Inflammatory macrophage (primary cell): ENCODE data around the gene F8A1.
"Not testable (repeated sequence)": the region's sequence is repeated elsewhere in the genome, so short reads cannot be mapped to it uniquely, and the experiment has no call there.

Experiments
- DNase-seq, 2 donors: peaks; one replicate each; pipeline ENCODE4 v3.0.0-alpha.2; 2020 to 2022

F8A1 gene

DNA sequence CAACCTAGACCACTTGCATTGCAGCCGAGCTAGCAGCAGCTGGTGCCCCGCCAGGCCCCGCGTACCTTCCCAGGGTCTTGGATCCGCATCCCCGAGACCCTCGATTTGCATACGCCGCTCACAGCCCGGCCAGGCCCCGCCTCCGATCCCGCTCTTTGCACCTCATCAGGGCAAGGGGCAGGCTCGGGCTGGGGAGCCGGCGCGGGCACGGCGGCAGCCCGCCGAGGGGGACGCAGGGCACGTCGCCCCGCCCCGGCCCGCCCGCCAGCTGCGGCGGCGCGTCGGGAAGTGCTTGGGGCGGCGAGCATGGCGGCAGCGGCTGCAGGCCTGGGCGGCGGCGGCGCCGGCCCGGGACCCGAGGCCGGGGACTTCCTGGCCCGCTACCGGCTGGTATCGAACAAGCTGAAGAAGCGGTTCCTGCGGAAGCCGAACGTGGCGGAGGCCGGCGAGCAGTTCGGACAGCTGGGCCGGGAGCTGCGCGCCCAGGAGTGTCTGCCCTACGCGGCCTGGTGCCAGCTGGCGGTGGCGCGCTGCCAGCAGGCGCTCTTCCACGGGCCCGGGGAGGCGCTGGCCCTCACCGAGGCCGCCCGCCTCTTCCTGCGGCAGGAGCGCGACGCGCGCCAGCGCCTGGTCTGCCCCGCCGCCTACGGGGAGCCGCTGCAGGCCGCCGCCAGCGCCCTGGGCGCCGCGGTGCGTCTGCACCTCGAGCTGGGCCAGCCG, at the start of gene F8A1:
TSS of gene F8A1 (plus strand) at position 287 of the 720 bp plus-strand sequence. CDS start at position 307, 20 bp downstream.
- not testable (repeated sequence) for DNase-seq

DNA sequence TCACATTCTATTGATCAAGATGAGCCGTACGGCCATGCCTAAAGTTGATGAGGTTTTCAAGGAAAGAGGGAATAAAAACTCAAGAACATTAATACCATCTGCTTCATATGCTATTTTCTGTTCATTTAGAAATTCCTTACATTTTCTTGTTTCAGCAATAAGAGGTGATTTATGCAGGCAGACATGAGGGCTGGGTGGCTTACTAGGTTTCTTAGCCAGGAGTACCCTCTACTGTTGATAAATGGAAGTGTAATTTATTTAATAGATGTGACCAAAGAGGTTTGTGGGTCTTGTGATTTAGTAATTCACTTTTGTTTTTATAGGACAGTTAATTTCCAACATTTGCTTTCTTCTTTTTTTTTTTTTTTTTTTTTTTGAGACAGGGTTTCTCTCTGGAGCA, 45.3 kb upstream of the F8A1 start:
- DNase-seq = peak; percentile 42 to 62

DNA sequence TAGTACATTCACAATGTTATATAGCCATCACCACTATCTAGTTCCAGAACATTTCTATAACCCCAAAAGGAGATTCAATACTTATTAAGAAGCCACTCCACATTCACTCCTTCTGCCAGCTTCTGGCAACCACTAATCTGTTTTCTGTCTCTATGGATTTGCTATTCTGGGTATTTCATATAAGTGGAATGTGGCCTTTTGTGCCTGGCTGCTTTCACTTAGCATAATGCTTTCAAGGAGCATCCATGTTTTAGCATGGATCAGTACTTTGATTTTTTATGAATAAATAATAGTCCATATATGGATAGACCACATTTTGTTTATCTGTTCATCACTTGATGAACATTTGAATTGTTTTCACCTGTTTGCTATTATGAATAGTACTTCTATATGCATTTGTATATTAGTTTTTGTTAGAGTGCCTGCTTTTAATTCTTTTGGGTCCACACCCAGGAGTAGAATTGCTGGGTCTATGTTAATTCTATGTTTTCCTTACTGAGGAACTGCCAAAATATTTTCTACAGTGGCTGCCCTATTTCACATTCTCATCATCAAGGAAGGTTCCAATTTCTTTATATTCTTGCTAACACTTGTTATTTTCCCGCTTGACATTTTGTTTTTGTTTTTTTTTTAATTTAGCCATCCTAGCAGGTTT, 35.1 kb upstream of the F8A1 start:
- DNase-seq = no peak

DNA sequence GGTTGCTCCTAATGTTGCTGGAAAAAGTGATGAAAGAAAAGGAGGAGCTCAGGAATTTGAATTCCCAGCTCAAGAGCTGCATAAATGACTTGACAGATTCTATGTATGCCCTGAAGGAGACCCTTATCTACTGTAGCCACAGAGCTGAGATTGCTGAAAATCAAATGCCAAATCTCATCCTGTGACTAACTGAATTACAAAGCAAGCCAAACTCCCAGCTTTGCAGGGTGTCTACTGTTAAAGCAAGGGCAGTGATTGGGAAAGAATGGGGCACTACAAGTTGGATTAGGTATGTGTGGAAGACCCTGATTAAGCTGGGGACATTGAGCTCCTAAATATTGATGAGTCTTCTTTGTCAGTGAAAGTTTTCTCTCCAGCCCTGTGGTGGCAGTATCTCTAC, 30.9 kb upstream of the F8A1 start:
- DNase-seq = no peak

DNA sequence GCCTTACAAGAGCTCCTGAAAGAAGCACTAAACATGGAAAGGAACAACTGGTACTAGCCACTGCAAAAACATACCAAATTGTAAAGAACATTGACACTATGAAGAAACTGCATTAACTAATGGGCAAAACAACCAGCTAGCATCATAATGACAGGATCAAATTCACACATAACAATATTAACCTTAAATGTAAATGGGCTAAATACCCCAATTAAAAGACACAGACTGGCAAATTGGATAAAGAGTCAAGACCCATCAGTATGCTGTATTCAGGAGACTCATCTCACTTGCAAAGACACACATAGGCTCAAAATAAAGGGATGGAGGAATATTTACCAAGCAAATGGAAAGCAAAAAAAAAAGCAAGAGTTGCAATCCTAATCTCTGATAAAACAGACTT, 17.6 kb upstream of the F8A1 start:
- not testable (repeated sequence) for DNase-seq

DNA sequence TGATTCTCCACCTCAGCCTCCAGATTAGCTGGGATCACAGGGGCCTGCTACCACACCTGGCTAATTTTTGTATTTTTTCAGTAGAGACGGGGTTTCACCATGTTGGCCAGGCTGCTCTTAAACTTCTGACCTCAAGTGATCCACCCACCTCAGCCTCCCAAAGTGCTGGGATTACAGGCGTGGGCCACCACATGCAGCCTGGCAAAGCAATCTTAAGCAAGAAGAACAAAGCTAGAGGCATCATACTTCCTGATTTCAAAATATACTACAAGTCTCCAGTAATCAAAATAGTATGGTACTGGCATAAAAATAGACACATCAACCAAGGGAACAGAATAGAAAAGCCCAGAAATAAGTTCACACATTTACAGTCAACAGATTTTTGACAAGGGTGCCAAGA, 12.8 kb upstream of the F8A1 start:
- peak; percentile 53 to 58 for DNase-seq

DNA sequence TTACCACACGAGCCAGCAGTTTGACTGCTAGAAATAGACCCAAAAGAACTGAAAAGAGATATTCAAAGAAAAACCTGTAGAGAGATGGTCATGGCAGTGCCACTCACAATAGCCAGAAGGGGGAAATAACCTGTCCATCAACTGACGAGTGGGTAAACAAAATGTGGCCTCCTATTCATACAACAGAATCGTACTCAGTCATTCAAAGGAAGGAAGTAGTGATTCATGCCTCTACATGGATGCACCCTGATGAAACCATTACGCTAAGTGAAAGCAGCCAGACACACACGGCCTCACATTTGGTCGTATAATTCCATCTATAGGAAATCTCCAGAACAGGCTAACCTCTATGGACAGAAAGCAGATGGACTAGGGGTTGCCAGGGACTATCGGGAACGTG, 2.1 kb upstream of the F8A1 start:
- not testable (repeated sequence) for DNase-seq

DNA sequence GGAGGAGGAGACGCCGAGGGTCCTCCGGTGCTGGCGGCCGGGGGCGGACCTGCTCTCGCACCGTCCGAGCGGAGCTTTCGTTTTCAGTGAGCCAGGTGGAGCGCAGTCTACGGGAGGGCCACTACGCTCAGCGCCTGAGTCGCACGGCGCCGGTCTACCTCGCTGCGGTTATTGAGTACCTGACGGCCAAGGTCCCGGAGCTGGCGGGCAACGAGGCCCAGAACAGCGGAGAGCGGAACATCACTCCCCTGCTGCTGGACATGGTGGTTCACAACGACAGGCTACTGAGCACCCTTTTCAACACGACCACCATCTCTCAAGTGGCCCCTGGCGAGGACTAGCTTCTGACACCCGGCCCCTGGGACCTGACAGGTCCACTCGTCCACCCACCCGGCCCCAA, 1.1 kb upstream of the F8A1 start:
- not testable (repeated sequence) for DNase-seq

DNA sequence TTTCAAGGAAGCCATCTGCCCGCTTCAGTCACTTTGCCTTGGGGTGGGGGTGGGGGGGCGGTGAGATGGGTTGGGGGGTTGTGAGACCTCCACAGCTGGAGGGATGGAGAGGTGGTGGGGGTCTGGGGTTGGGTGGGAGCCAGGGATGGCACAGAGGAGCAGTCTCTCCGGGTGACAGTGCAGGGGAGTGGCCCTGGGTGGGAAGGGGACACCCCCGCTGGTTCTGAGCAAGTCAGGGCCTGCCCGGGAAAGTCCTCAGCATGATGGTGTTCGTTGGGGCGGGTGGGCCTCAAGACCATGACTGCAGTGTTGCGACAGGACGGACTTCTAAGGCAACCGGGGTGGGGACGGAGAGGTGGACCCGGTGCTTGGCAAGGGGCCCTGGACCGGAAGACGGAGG, 606 bp upstream of the F8A1 start:
- not testable (repeated sequence) for DNase-seq

DNA sequence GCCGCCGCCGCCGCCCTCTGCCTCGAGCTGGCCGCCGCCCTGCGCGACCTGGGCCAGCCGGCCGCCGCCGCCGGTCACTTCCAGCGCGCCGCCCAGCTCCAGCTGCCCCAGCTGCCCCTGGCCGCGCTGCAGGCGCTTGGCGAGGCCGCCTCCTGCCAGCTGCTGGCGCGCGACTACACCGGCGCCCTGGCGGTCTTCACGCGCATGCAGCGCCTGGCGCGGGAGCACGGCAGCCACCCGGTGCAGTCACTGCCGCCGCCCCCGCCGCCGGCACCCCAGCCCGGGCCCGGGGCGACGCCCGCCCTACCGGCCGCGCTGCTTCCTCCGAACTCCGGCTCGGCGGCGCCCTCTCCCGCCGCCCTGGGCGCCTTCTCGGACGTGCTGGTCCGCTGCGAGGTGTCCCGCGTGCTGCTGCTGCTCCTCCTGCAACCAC, 650 bp downstream of the F8A1 start:
- not testable (repeated sequence) for DNase-seq

DNA sequence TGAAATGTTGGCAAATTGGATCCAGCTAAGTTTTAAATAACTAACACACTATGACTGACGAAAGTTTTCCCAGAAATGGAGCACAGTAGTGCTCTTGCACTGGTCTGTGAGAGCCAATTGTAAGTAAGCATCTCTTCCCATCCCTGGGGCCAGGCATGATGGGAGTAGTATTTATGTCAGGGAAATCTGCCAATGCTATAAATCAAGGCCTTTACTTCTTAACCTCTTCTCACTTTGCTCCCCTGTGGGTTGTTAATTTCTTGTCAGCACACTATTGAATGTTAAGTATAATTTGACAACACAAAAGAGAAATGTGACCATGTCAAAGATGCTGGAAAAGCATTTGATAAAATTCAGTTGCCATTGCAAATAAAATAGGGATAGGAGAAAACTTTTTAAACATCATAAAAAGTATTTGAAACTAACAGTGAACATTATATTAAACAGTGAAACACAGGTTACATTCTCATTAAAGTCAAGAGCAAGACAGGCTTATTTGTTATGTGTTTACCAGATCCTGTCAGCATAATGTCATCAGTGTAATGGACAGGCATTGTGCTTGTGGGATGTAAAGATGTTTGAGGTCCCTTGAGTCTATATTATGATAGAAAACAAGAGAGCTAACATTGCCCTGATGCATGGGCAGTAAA, 5.0 kb downstream of the F8A1 start:
- DNase-seq = no peak

DNA sequence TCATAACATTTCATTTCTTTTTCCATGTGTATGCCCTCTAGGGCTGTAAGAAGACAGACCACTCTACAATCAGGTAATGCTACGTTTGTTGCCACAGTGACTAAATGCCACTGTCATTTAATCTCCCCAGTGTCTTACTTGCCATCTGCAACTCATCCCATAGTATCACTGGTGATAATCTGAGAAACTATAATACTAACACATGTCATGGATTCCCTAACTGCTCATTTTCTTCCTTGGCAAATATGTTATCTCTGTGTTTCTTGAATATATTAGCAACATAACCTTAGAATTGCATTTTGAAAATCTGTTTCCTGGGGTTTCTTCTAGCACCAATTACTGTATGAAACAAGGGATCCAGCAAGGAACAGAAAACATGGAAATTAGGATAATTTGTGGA, 6.1 kb downstream of the F8A1 start:
- DNase-seq = no peak

DNA sequence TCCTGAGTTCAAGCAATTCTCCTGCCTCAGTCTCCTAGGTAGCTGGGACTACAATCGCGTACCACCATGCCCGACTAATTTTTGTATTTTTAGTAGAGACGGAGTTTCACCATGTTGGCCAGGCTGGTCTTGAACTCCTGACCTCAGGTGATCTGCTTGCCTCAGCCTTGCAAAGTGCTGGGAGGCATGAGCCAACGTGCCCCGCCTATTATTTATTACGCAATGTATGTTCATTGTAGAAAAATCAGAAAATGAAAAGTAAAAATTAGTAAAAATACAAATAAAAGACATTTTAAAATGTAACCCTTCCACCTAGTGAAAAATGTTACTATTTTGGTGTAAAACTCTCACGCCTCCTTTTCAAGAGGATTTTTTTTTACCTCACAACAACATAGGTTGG, 14.2 kb downstream of the F8A1 start:
- no peak for DNase-seq

DNA sequence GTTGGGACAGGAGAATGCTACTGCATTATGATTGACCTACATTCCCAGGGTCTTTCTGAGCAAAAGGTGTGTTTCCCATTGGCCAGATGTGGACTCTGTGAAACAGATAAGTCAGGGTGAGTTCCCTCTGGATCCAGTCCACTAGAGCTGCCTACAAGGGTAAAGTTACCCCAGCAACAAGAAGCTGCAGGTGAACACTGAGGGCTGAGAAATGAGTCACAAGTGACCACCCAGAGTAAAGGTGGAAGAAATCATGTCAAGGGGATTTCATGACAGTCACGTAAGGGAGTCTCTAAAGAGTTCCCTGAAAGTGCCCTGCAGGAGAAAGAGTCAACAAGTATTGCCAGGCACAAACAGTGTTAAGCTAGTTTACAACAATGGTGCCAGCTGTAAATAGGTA, 16.3 kb downstream of the F8A1 start:
- DNase-seq = no peak

DNA sequence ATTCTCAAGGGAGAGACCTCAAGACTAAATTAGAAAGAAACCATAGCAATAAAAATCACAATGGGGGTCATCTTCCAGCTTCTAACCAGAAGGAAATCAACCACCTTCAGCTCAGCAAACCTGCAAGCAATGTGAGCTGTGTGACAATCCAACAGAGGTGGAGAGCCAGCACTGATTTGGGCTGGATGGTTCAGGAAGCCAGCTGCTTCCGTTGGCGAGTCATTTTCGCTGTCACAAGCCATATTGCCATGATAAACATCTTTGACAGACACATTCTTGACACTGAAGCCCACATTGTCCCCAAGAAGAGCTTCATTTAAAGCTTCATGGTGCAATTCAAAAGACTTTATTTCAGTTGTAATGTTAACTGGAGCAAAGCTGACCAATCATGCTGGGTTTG, 22.7 kb downstream of the F8A1 start:
- DNase-seq = no peak

DNA sequence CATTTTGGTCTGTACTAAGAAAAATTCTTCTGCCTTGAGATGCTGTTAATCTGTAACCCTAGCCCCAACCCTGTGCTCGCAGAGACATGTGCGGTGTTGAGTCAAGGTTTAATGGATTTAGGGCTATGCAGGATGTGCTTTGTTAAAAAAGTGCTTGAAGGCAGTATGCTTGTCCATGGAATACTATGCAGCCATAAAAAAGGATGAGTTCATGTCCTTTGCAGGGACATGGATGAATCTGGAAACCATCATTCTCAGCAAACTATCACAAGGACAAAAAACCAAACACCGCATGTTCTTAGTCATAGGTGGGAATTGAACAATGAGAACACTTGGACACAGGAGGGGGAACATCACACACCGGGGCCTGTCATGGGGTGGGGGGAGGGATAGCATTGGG, 23.9 kb downstream of the F8A1 start:
- not testable (repeated sequence) for DNase-seq

DNA sequence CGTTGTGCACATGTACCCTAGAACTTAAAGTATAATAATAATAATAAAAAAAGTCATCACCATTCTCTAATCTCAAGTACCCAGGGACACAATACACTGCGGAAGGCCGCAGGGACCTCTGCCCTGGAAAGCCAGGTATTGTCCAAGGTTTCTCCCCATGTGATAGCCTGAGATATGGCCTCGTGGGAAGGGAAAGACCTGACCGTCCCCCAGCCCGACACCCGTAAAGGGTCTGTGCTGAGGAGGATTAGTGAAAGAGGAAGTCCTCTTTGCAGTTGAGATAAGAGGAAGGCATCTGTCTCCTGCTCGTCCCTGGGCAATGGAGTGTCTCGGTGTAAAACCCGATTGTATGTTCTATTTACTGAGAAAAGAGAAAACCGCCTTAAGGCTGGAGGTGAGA, 24.4 kb downstream of the F8A1 start:
- DNase-seq = not testable (repeated sequence)

DNA sequence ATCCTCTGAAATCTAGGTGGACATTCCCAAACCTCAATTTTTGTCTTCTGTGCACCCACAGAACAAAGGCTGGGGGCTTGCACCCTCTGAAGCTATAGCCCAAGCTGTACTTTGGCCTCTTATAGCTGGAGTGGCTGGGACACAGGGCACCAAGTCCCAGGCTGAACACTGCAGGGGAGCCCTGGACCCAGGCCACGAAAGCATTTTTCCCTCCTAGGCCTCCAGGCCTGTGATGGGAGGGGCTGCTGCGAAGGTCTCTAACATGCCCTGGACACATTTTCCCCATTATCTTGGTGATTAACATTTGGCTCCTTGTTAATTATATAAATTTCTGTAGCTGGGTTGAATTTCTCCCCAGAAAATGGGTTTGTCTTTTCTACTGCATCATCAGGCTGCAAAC, 27.9 kb downstream of the F8A1 start:
- no peak for DNase-seq

DNA sequence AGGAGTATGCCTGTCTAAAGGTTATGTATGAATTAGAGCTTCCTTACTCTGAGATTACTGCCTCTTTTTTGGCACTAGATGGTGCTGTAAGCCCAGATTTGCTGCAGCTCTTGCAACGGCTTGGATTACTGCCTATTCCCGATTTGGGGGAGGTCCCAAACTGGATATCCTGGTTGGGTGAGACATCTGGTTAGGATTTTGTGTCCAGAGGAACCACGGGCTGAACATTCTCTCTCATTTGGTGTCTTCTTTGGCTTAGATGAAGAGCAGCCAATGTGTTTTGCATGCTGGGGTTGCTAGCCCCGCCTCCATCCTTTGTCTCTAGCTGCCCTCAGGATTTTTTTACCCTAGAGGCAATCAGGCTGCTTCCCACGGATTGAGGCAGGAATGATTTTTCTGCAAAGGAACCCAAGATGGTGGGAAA, 31.9 kb downstream of the F8A1 start:
- peak; percentile 30 to 49 for DNase-seq

DNA sequence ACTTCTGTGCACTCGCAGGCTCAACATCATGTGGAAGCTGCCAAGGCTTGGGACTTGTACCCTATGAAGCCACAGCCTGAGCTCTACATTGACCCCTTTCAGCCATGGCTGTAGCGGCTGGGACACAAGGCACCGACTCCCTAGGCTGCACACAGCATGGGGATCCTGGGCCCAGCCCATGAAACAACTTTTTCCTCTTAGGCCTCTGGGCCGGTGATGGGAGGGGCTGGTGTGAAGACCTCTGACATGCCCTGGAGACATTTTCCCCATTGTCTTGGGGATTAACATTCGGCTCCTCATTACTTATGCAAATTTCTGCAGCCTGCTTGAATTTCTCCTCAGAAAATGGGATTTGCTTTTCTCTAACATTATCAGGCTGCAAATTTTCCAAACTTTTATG, 38.6 kb downstream of the F8A1 start:
- DNase-seq = not testable (repeated sequence)
